IMR-90 (cell line): Measurements from ENCODE around the gene ORM1.

ENCODE experiments used
- CTCF ChIP-seq: conservative IDR thresholded peaks from 2 replicates; pipeline ENCODE4 v1.5.1; 2012; ENCODE audit warnings: mild to moderate bottlenecking, low read depth, low read length, improper control_type of control experiment
- POLR2A ChIP-seq: IDR thresholded peaks from 2 replicates; pipeline ENCODE4 v1.6.1; 2012; ENCODE audit warnings: mild to moderate bottlenecking, low read depth, low read length

- TF ChIP-seq CTCF (no peak), POLR2A (no peak)
Measured at GRCh38 chr9:114275246-114276004, 47.5 kb upstream of the ORM1 start.
